ENCODE results near the gene RPL10A.

Gene RPL10A

DNA sequence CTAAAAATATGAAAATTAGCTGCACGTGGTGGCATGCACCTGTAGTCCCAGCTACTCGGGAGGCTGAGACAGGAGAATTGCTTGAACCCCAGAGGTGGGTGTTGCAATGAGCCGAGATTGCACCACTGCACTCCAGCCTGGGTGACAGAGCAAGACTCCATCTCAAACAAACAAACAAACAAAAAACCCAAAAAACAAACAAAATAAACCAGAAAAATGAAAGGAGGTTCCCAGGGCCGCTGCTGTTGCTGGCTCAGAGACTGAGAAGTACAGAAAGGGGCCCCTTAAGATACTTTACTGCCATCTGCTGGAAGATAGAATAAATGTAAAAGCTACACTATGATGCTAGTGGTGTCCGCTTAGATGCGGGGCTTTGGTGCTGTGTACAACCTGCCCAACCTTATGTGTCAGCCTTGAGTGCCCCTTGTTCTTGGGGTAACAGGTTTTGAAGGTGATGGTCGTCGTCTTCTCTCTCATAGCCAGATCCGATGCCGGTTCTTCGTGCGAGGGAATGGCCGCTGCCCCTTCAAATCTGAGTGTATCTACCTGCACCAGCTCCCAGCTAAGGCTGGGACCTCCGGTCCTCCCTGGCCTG is 18.8 kb upstream of the RPL10A start:
- no peak for DNase-seq

DNA sequence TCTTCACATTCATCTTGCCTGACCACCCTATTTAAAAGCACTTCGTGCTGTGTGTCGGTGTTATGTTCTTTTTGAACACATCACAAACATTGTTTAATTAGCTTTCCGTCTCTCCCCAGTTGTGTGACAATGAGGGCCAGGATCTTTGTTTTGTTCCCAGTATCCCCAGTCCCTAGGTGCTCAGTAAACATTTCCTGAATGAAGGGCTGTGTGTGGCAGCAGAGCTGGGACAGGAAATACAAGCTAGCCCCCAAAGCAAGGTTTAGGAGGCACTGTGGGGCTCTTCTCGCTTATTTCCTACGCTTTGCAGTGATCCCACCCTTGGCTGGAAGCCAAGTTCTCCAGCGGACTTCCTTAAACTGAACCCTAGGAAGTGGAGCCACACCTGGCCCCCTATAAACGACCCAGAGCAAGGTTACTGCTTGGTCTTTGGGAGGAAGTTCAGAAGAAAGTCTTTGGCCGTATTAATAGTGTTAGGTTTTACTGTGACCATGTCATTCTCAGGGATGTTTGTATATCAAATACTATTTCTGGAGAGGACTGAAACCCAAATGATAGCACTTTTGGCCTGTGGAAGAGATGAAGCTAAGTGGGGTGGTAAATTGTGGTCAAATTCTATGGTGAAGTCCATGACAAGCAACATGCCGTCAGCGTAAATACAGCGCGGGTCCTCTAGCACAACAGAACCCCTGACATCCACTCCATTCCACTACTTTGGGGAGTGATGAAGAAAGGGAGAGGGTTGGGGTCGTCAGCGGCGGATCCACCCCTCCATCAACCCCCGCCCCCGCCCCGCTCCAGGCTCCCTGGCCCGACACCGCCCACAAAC is 16.6 kb upstream of the RPL10A start:
- DNase-seq, result no peak

DNA sequence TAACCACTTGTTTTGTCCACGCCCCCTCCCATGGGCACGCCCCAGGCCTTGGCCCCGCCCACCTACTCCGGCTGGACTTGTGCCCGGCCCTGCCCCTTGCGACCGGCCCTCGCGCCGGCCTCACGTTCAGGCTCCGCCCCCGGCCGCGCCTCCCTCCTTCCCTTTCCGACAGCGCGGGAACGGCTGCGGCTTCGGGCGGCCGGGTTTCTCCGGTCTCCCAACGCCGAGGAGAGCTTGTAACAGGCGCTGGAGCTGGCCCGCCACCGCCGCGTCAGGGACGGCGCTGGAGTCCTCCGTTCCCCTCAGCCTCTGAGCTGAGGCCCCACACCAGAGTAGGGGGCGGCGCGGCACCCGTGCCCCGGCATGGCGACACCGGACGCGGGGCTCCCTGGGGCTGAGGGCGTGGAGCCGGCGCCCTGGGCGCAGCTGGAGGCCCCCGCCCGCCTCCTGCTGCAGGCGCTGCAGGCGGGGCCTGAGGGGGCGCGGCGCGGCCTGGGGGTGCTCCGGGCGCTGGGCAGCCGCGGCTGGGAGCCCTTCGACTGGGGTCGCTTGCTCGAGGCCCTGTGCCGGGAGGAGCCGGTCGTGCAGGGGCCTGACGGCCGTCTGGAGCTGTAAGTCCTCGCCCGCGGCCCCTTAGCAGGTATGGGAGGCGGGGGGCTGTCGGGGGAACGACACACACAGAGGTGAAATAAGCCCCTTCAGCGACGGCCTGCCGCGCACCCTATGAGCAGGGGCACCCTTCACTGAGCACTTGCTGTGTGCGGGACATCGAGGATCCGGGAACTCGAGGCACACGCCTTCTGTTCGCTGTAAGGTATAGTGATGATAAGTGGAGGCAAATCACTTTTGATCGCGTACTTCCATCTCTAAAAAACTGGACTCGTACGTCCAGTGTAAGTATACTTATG is 15.8 kb upstream of the RPL10A start, which contains the start of gene FANCE:
Gene FANCE, plus strand, starts transcription at position 156 of the 908 bp plus-strand sequence. Its CDS starts 208 bp downstream, at position 364.
- DNase-seq, result peak; percentile 96

DNA sequence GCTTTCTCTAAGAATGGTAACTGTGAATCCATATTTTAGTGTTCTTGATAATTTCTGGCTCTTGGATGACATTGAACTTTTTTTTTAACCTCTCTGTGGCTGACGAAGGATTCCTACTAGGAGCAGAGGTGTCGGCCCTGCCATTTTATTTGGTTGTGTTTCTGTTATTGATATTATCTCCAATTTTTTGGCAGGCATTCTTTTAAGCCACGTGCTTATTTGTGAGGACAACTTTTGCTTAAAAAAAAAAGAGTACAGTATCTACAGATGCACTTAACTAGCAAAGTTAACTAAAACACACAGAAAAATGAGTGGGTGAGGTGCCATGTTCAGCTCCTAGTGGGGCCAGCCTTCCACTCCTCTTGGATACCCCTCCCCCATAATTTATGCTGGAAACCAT is 15.0 kb upstream of the RPL10A start:
- no peak for DNase-seq

DNA sequence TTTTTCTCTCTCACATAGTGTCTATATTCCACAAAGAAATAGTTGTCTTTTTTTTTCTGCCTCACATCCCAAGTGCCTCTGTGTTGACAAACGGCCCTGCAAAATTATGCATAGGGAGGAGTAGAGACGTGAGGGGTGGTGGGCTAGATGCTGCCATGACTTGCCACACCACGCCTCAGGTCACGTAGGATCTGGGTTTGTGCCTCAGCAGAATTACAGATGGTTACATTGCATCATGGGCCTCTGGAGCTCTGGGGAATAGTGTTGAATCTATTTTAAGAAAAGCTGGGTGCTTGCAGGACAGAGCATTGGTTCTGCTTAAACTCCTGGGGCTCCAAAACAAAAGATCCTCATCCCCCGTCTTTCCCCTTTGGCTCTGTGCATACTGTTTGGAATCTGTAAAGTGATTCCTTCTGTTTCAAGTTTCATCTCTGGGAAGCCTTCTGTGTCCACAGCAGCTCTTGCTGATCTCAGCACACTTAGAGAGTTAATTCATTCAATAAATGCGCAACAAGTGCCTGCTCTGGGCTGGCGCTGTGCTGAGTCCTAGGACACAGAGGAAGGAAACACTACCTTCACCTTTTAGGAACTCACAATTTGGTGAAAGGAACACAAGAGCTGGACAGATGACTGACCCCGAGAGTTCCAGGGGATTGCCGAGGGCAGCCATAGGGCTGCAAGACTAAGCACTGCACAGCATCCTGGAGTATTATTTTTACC is 13.7 kb upstream of the RPL10A start:
- DNase-seq, result no peak

- no peak for DNase-seq
Observed at GRCh38 chr6:35457907-35458306, 10.3 kb upstream of the RPL10A start.

DNA sequence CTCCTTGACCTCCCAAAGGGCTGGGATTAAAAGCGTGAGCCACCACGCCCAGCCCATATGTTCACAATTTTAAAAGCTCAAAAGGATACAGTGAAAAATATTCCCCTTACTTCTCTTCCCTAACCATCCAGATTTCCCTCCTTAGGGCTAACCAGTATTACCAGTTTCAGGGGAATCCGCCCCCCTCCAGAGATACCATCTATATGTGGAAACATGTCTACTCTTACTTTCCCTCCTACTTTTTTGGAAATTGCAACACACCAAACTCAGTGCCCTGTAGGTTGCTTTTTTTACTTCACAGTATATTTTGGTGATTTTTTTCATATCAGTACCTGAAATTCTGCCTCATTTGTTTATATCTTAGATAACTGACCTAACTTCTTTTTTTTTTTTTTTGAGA is 6.9 kb upstream of the RPL10A start:
- DNase-seq, result no peak

DNA sequence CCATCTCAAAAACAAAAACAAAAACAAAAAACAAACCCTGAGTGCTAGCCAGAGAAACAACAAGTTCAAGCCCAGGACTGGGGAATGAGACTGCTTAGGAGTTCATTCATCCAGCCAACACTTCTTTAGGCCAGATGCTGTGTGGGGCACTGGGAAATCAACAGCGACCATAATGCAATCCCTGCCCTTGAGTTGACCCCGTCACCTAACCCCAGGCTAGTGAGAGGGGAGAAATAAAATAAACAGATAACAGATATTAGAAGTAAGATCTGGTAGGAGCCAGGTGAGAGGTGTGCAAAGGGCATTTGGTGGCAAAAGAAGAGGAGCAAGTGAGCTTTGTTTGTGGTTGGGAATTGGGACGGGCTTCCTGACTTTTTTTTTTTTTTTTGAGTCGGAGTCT is 4.9 kb upstream of the RPL10A start:
- no peak for DNase-seq

GRCh38 chr6:35465646-35466045 is 2.6 kb upstream of the RPL10A start:
- no peak for DNase-seq

DNA sequence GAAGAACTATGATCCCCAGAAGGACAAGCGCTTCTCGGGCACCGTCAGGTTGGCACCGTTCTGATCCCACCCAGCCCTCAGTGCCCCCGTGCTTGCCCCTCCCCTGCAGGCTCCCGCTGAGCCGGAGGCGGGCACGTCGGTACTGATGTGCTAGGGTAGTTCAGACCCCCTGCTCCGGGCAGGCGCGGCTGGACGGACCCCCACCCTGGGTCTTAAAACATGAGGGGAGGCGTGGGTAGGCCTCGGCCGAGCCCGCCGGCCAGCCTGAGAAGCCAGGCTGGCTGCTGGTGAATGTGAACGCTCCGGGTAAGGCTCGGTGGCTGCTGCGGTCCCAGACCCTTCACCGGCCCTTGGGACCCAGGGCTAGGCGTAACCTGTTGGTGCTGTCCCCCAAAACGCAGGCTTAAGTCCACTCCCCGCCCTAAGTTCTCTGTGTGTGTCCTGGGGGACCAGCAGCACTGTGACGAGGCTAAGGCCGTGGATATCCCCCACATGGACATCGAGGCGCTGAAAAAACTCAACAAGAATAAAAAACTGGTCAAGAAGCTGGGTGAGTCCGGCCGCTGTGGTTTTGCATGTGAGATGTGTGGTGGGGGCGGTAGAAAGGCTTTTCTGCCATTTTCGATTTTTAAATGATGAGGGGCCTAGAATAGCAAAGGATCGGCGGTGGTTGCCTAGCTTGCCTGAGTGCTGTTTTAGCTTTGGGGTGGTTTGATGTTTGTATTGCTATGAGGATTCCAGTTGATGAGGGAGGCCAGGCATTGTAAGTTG is 964 bp downstream of the RPL10A start:
- no peak for DNase-seq

GRCh38 chr6:35469751-35470662 is 1.8 kb downstream of the RPL10A start:
- DNase-seq, result no peak

DNA sequence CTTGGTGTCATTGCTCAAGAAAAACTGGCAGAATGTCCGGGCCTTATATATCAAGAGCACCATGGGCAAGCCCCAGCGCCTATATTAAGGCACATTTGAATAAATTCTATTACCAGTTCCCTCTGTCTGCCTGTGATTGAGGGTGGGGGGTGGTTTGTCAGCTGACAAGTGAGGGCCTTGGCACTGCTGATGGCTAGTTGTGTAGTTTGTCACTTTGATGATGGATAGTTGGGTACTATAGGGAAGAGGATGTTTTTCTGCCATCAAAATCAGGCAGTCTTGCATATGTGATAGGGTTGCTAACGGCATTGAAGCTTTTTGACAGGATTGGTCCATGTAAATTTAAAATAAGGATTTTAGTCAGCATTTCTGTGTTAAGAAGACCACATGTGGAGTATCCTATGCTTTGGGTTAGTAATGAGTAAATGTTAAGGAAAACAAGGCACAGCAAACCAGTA is 2.5 kb downstream of the RPL10A start:
- DNase-seq, result no peak

DNA sequence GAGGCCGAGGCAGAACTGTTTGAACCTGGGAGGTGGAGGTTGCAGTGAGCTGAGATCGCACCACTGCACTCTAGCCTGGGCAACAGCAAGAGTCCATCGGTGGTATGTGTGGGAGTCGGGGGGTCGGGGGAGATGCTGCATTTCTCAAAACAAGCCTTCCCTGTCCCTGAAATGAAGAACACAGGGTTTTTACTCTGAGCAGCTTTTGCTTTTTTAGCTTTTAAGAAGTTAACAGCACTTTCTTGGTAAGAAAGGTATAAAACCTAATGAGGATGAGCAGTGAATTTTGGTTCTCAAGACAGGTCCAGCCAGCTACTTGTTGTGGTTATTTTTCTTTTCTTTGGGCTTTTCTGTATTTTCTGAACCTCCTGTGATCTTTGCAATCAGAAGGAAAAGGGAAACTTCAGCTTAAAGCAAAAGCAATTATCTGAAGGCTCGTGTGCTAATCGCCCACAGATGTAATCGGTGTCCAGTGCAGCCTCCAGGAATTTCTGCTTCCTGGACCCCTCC is 3.7 kb downstream of the RPL10A start:
- DNase-seq, result no peak

DNA sequence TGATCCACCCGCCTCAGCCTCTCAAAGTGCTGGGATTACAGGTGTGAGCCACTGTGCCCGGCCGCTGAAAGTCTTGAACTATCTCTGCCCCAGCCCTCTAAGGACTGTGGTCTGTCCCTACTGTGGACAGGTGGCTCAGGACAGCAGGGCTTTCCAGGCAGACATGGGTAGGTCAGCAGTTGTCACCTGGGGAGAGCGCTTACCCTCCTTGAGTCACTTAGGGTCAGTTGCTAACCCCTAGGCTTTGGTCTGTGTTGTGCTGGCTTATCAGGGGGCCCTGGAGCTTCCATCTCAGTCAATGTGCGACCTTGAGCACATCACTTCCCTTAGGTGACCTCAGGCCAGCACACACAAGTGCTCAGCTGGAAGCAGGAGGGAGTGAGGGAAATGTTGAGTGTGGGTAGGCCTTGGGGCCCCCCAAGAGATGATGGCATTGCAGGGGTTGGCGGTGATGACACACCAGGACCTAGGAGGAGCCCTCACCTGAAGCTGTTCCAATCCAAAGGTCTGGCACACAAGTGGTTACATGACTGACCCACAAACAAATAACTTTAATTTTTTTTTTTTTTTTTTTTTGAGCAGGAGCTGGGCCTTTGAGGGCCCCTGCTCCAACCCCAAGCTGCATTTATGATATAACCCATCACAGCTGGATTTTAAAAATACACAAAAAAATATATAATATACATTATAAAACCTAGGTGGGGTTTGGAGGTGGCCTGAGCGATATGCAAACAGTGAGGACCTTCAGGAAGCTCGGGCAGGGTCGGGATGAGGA is 5.1 kb downstream of the RPL10A start:
- DNase-seq, result no peak

- DNase-seq, result no peak
Observed at GRCh38 chr6:35473850-35474130, 5.6 kb downstream of the RPL10A start.

DNA sequence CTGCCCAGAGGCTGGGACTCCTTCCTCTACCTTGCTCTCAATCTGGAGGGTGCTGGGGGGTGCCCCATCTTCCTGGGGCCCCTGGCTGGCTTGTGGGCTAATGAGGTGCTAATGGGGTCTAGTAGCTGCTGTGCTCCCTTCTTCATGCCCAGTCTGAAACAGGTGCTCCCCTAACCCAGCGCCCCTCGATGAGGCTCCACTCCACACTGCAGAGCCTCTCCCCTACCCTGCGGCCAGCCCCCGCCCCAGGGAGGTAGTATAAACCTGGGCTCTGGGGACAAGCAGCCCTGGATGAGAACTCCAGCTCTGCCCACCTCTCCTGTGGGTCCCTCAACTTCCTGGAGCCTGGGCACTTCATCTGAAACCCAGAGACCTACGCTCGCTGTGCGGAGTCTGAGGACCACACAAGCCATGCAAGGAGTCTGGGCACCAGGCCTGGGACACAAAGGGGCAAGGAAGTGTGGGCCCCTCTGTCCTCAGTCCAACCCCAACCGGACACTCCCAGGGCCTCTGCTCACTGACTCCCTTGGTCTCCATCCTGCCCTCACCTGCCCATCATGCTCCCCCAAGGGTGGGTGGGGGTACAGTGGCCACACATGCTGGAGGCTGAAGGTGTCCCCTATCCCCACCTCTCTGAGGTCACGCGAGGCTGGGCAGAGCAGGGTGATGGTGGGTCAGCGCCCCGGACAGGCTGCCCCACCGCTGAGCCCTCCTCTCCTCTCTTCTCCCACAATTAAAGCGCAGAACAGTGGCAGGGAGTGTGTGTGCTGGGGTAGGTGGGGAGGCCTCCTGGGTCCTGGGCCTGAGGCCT is 6.1 kb downstream of the RPL10A start:
- no peak for DNase-seq

DNA sequence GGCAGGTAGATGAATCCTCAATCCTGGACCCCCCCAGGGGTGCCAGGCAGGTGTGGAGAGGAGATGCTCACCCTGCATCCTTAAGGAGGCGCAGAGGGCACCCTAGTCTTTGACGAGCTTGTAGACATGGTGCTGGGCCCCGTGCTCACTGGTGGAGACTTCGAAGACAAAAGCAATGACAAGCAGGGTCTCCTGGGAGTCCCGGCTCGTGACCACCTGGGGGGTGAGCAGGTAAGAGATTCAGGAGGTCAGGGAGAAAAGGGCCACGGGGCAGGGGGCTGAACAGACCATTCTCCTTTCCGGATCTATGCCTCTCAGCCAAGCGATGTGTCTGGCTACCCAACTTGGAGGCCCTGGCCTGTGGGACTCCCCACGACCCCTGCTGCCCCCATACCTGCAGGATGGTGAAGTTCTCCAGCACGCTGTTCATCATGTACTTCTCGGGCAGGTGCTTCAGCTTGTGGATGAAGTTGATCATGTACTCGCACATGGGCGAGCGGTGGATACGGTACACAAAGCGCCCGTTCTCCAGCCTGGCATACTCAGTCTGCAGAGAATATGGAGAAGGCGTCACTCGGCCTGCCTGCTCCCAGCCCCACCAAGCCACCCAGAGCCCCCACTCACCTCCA is 6.9 kb downstream of the RPL10A start:
- DNase-seq, result no peak

- DNase-seq, result no peak
Observed at GRCh38 chr6:35475573-35475972, 7.4 kb downstream of the RPL10A start.

- DNase-seq, result no peak
Observed at GRCh38 chr6:35476004-35476403, 7.8 kb downstream of the RPL10A start.

All from left hindlimb (tissue), 1 donor.